Progenitor cell of endocrine pancreas (in vitro differentiated cells): ENCODE data around the gene VIPR1. TPM values are rescaled to one million over a fixed set of nuclear protein-coding genes. Genes with fewer than 3 reads are reported as not detected.
A peak's percentile ranks its signal among the peaks of the same experiment; 100 is the strongest.

Experiments
- DNase-seq: peaks from one replicate; pipeline ENCODE4 v3.0.0; 2021; ENCODE audit warnings: low spot score; ENCODE audit not compliant: unreplicated experiment
- H3K27ac Mint-ChIP-seq: 2 replicates; pipeline ENCODE4 v1.8.0; 2021; ENCODE audit warnings: mild to moderate bottlenecking, moderate library complexity, mixed read lengths
- H3K27me3 Mint-ChIP-seq: 2 replicates; pipeline ENCODE4 v1.8.0; 2021; ENCODE audit warnings: mixed read lengths
- H3K36me3 Mint-ChIP-seq: 2 replicates; pipeline ENCODE4 v1.8.0; 2022; ENCODE audit warnings: mixed read lengths; ENCODE audit not compliant: insufficient read depth
- H3K4me1 Mint-ChIP-seq: 2 replicates; pipeline ENCODE4 v1.8.0; 2021; ENCODE audit warnings: low read depth, mixed read lengths
- H3K4me3 Mint-ChIP-seq: 2 replicates; pipeline ENCODE4 v1.8.0; 2021; ENCODE audit warnings: low read depth, mild to moderate bottlenecking, moderate library complexity, mixed read lengths
- H3K9me3 Mint-ChIP-seq: 2 replicates; pipeline ENCODE4 v1.8.0; 2021; ENCODE audit warnings: low read depth, mixed read lengths
- total RNA-seq: library from RNA; stranded (reverse); gene quantifications from 2 replicates; pipeline ENCODE4 v1.2.1, GENCODE V29; 2021
- TF ChIP-seq, protein P1 (sequence below): fragments of 200-600 bp; sonication (generic); IDR thresholded peaks from one replicate; pipeline ENCODE4 v1.5.0; 2021; ENCODE audit warnings: antibody characterized with exemption, mild to moderate bottlenecking; ENCODE audit not compliant: unreplicated experiment

Gene VIPR1
- total RNA-seq, 1 donor from 2014 or later = 6.8 TPM

DNA sequence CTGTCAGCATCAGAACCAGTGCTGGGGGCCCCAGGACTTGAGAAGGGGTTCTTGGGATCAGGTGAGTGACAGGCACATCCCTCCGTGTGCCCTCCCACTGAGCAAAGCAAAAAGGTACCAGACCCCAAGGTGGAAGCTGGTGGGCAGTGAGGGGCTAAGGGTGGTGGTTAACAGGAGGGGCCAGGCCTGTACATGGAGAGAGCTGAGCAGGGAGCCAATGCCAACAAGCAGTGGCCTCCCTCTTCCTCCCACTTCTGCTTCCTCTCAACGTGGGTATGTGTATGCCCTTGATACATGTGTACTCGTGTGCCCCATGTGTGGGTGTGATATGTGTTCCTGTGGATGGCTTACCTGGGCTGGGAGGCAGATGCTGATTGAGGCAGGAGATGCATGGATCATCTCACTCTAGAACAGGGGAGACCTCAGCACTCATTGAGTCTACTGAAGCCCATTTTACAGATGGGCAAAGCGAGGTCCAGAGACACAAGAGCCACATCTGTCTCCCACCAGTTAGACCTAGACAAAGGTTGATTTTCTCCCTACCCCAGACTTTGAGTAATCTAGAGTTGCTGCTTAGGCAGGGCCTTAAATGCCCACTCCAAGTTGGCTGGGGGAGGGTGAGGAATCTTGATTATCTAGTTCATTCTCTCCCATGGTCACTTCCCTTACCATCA lies 945 bp downstream of the VIPR1 start:
- no peak for DNase-seq
- Mint-ChIP-seq H3K27ac (no peak overlapping the region), H3K4me3 (peak overlapping the region; percentile 37), H3K9me3 (no peaks in the 10 kb centered on the region), H3K27me3 (peaks cover 56% of the 10 kb centered on the region), H3K4me1 (peaks cover 6% of the 10 kb centered on the region), H3K36me3 (no peaks in the 10 kb centered on the region)
- TF ChIP-seq, protein P1, sequence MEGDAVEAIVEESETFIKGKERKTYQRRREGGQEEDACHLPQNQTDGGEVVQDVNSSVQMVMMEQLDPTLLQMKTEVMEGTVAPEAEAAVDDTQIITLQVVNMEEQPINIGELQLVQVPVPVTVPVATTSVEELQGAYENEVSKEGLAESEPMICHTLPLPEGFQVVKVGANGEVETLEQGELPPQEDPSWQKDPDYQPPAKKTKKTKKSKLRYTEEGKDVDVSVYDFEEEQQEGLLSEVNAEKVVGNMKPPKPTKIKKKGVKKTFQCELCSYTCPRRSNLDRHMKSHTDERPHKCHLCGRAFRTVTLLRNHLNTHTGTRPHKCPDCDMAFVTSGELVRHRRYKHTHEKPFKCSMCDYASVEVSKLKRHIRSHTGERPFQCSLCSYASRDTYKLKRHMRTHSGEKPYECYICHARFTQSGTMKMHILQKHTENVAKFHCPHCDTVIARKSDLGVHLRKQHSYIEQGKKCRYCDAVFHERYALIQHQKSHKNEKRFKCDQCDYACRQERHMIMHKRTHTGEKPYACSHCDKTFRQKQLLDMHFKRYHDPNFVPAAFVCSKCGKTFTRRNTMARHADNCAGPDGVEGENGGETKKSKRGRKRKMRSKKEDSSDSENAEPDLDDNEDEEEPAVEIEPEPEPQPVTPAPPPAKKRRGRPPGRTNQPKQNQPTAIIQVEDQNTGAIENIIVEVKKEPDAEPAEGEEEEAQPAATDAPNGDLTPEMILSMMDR = no peak

DNA sequence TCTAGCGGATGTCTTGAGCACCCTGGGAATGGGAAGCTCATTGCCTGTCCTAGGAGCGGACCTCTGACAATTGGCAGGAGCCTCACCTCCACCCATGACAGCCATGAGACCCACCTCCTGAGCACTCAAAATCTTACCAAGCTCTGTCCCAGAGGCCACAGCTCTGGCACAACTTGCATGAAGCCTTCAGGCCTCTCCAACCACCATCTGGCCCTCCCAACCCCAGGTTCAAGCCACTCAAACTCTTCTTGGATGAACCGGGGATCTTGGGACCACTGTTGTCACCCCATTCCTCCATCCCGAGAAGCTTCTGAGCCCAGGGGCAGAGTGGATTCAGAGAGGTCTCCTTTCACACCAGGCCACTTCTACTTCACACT lies 1.5 kb downstream of the VIPR1 start:
- Mint-ChIP-seq H3K9me3 (no peaks in the 10 kb centered on the region), H3K4me1 (peaks cover 10% of the 10 kb centered on the region), H3K27ac (peak overlapping the region; percentile 37), H3K36me3 (no peaks in the 10 kb centered on the region), H3K4me3 (no peak overlapping the region), H3K27me3 (peaks cover 55% of the 10 kb centered on the region)
- TF ChIP-seq, protein P1 = no peak
- DNase-seq = no peak

DNA sequence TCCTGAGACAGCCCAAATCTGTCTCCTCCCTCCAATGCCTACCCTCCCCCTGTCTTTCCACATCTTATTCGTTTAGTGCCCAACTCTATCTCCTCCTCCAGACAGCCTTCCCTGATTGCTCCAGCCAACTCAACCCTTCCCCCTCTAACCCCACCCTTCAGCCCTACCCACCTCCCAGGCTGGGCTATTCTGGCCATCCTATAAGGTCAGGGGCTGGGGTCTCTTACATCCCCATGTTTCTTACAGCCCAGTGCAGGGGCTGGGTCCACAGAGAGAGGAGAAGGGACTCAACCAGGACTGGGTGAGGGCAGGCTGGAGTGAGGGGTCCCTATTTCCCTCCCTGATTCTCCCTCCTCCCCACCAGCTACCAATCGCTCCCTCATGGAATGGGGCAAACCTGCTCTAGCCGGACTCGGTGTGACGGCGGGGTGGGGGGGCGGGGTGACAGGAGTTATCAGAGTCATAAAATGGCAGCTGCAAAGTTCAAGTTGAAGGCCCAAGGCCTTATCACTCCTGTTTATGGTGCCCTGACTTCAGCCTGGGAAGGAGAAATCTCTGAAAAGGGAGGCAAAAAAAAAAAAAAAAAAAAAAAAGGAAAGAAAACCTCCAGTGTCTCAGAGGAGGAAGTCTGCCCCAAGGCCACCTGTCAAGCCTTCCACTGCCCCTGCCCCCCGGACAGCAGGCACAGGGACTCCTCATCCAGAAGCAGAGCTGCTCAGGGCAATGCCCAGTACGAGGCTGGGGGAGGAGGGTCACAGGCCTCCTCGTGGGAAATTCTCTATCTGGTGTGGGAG lies 2.1 kb downstream of the VIPR1 start:
- H3K4me3 Mint-ChIP-seq = no peak overlapping the region
- DNase-seq = no peak
- no peaks in the 10 kb centered on the region for H3K9me3 Mint-ChIP-seq
- peak overlapping the region; percentile 37 for H3K27ac Mint-ChIP-seq
- H3K36me3 Mint-ChIP-seq = no peaks in the 10 kb centered on the region
- peaks cover 10% of the 10 kb centered on the region for H3K4me1 Mint-ChIP-seq
- peaks cover 50% of the 10 kb centered on the region for H3K27me3 Mint-ChIP-seq
- TF ChIP-seq, protein P1 = no peak

DNA sequence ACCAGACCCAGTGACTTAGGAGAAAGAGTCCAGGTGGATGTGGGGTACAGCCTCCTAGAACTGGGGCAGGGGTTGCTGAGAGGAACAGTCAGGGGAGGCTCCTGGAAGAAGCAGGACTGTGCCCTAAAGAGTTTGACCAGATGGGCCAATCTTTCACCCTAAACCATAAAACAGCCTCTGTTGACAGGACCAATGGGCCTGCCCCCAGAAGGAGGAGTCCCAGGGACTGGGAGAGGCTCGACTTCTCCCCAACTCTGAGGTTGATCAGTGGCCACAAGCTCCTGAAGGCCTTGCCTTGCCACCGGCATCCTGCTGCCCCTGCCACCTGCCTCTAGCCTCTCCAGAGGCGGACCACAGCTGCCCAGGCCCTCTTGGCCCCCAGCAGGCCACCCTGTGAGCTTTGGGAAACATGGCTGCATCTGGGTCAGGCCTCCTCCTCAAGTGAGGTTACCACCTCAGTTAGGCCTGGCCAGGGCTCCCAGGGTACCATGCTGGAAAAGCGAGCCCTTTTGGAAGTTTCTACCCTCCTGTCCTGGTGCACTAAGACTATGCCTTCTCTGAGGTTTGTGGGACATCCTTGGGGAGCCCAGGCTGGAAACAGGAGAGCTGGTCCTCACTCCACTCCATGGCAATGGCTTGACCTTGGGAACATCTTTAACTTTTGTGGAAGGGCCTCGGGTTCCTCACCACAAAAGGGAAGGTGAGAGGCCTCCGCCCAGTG lies 2.8 kb downstream of the VIPR1 start:
- H3K4me3 Mint-ChIP-seq = no peak overlapping the region
- H3K4me1 Mint-ChIP-seq = peaks cover 13% of the 10 kb centered on the region
- H3K36me3 Mint-ChIP-seq = no peaks in the 10 kb centered on the region
- no peaks in the 10 kb centered on the region for H3K9me3 Mint-ChIP-seq
- peaks cover 47% of the 10 kb centered on the region for H3K27me3 Mint-ChIP-seq
- TF ChIP-seq, protein P1 = no peak
- no peak overlapping the region for H3K27ac Mint-ChIP-seq
- DNase-seq = no peak

DNA sequence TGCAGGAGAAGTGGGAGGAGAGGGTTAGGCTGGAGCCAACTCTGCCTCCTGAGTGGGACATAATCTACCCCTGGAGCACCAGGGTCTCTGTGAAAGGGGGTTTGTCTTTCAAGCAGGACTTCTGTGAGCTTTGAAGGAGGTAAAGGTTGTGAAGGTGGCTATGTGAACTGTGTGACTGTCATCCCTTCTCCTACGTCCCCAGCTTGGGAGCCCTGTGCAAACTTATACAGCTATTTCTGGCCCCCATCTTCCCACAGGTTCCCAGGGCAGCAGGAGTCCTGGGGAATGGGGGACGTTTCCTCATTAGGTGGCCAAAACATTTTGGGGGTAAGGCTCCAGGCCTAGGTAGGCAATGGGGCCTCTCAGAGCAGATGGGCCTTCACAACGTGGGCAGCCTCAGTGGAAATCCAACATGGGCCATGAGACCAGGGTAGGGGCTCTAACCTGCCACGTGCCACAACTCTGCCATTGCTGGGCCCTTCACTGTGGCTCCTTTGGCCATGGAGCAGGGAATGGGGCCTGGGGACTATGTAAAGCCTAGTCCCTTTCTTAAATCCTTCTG lies 3.5 kb downstream of the VIPR1 start:
- TF ChIP-seq, protein P1 = no peak
- H3K9me3 Mint-ChIP-seq = no peaks in the 10 kb centered on the region
- peaks cover 14% of the 10 kb centered on the region for H3K4me1 Mint-ChIP-seq
- H3K36me3 Mint-ChIP-seq = no peaks in the 10 kb centered on the region
- DNase-seq = no peak
- H3K4me3 Mint-ChIP-seq = no peak overlapping the region
- H3K27me3 Mint-ChIP-seq = peaks cover 40% of the 10 kb centered on the region
- no peak overlapping the region for H3K27ac Mint-ChIP-seq
